Stimulated activated CD4-positive, alpha-beta T cell treated with anti-CD3 and anti-CD28 coated beads, Interleukin-4, amount 100 ng/mL, for 4 hours (primary cell): Measurements from ENCODE around the gene MAP1LC3A.

Source experiments
- DNase-seq, 2 experiments: peaks; one replicate each; pipeline ENCODE4 v3.0.0-alpha.2; 2020

The MAP1LC3A gene

DNA sequence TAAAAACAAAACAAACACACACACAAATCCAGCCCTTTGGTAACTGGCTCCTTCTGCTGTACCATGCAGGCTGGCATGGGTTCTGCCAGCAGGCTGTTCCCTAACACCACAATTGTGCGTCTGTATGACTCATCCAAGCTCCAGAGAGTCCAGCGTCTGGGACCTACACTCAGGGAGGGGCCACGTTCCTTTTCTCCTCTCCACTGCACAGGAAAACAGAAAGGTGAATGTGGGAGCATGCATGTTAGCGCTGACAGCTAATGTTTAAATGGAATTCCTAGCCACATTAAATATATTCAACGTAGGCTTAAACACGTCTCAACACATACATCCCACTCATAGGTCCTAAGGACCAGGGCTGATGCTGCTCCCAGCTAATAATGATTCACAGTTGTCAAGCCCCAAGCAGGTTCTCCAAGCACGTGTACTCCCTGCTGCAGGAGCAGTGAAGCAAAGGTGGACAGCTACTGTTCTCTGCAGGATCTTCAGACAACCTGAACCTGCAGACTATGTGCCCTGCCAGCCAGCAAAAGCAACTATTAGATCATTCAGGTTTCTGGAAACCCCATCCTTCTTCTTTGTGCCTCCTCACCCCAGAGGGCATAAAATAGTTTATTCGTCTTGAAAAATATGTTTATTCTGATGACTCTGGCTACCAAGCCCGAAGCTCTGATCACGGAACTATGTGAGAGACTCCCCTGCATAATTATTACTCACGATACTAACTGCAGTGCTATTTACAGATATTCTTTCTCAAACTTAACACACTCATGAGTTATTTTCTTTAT is 20.9 kb downstream of the MAP1LC3A start:
- no peak for DNase-seq

GRCh38 chr20:34579979-34580940 is 21.7 kb downstream of the MAP1LC3A start:
- DNase-seq: no peak

DNA sequence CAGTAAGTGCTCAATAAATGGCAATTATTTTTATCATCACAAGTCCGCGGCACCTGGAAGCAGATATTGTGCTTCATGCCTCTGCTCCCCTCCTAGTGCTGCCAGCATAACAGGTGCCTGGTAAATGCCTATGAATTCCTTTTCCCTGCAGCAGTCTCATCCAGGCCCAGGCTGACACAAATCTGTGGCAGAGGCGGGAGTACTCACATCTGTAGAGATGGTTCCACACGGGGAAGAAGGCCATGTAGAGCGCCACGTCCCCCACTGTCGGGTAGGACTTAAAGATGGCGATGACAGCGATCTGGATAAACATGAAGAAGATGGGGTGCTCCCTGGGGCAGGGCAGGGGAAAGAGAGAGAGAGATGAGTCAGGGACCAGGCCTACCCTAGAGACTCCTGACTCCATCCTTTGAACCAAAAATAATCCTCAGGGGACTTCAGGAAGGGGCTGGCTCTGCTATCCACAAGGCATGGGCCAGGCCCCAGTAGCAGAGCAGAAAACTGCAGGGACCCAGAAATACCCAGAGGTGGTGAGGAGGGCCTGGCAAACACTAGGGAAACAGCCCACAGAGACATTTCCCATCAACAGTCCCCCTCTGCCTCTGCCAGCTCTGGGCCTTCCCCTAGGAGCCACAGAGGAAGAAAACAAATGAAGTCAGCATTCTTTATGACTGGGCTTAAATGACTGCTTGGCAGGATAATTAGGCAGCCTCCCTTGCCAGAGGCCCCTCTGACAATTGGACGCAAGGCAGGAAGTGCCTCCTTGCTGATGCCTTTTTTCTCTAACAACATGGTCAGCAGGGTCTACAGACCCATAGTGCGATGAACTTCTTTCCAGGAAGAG is 23.0 kb downstream of the MAP1LC3A start:
- DNase-seq: no peak

DNA sequence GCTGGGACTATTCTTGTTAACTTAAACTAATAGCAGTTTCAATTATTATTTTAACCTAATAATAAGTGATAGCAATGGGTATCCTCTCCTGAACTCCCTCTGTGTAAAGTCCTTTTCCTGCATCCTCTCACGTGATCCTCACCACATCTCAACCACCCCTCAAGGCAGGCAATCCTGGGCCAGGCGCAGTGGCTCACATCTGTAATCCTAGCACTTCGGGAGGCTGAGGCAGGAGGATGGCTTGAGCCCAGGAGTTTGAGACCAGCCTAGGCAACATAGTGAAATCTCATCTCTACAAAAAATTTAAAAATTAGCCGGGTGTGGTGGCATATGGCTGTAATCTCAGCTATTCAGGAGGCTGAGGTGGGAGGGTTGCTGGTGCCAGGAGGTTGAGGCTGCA is 23.7 kb downstream of the MAP1LC3A start:
- DNase-seq: no peak

GRCh38 chr20:34582911-34583310 is 24.4 kb downstream of the MAP1LC3A start:
- DNase-seq: no peak

DNA sequence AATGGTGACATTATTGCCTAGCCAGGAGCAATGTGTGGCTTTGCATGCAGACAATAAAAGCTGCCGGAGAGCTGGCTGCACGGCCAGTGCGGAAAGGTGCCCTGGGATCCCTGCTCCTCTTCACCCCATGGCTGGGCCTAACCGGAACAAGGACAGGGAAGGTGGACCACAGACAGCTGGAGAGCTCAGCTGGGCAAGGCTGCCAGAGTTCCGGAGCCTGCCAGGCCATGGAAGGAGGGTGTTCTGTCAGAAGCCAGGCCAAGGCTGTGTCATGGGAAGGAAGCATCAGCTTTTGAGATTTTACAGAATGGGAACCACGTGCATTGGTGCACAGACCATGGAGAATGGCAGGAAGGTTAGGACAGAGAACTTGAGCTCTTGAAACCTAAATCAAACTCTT is 25.0 kb downstream of the MAP1LC3A start:
- DNase-seq: no peak

- no peak for DNase-seq
Observed at GRCh38 chr20:34585019-34585418, 26.5 kb downstream of the MAP1LC3A start.

- no peak for DNase-seq
Observed at GRCh38 chr20:34586488-34587163, 28.1 kb downstream of the MAP1LC3A start.

GRCh38 chr20:34595377-34596184 is 37.1 kb downstream of the MAP1LC3A start:
- no peak for DNase-seq

DNA sequence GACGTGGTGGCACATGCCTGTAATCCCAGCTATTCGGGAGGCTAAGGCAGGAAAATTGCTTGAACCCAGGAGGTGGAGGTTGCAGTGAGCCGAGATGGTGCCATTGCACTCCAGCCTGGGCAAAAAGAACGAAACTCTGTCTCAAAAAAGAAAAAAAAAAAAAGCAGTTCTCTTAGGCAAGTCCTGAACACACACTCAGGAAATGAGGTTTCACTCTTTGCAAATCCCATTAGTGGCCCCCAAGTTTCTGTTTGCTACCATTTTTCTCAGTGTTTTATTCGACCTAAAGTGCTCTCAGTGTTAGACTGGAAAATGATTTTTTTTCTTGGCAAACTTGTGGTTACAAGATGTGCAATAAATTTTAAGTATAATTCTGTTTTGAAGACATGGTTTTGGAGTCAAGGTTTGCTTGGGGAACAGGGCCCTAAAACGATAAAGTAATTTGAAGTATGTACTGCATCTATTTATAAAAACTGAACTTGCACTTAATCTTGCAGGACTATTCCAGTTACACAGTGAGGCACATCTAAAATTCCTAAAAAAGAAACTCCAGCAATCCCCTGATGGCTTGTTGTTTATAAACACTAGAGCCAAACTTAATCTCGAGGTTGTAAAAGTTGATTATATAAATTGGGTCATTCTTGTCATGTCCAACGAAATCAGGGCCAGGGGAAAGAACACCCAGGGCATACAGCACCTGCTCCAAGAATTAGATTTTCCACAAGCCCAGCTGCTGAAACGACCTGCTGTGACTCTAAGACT is 42.6 kb downstream of the MAP1LC3A start:
- DNase-seq: no peak

DNA sequence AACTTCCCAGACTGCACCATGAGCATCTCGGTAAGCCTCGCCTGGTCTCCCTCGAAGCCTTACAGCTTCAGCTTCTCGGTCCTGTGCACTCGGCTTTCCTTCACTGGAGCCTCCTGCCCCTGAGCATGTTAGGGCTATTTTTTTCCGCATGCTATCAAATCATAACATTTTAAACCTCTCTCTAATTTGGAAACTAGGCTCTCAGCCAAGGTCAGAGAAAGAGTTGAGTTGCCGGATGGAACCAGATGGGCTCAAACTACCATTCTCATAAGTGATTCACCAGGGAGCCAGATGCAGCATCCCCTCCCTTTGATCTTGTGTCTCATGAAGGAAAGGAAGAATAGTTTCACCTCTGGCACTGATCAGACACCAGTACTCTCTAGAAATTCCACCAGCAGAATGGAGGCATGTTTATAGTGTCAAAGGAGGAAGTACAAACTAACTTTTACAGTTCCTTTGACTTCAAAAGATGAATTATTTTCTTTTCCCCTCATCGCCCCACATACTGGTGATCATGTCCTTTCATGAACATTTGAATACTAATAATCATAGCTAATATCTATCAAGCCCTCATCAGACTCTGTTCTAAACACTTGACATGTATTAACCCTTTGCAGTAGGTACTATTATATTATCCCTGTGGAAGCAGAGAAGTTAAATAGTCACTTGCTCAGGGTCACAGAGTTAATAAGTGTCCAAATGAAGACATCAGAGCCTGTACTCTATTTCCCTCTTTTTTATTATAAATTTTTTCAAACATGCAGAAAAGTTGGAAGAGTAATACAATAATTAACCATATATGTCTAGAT is 46.7 kb downstream of the MAP1LC3A start:
- DNase-seq: no peak

DNA sequence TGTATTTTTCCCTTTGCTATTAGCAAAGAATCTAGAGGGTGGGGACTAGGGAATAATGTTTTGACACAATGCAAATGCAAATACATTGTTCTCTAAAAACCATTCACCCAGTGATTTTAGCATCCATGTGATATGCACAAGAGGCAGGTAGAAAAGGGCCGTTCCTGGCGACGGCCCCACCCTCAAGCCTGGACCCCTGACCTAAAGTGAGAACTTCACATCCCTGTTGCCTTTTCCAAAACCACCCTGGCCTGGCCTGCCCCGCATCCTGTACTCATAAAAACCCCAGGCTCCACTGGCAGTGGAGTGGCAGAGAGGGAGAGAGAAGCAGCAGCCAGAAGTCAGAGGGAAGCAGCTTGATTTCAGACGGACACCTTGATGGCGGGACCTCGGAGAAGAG is 48.5 kb downstream of the MAP1LC3A start:
- no peak for DNase-seq
